Measurements from ENCODE around the gene FBN3. TPM values are rescaled to one million over a fixed set of nuclear protein-coding genes. Genes with fewer than 3 reads are reported as not detected.

The FBN3 gene
- polyA plus RNA-seq, 1 donor from 2014 or later = 52.7 TPM

DNA sequence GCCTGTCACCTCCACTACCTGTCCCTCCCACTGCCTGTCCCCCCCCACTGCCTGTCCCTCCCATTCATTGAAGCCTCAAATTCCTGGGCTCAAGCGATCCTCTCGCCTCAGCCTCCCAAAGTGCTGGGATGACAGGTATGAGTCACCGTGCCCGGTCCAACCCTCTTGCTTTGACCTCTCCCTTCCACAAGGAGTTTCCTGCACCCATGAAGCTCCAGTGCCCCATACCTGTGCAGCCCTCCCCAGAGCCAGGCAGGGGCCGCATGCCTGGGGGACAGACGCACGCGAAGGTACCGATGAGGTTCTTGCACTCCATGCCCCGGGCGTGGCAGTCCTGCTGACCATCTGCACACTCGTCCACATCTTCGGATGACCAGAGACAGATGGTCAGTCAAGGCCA lies 62.5 kb downstream of the FBN3 start:
- H3K9ac ChIP-seq (ENCODE audit: low read length) = no peak overlapping the region
- no peak overlapping the region for H3K4me3 ChIP-seq (ENCODE audit: low read length)
- no peaks in the 10 kb centered on the region for H3F3A ChIP-seq (ENCODE audit: insufficient read depth, low read length, poor library complexity, severe bottlenecking)
- no peak overlapping the region for H3K27ac ChIP-seq (ENCODE audit: low read length)
- TF ChIP-seq RAD21 (conservative IDR thresholded peaks at IDR 0.05) = no peak
- TF ChIP-seq EP300 (conservative IDR thresholded peaks at IDR 0.05; ENCODE audit: poor library complexity, severe bottlenecking) = no peak
- TF ChIP-seq EZH2 (IDR thresholded peaks at IDR 0.05; ENCODE audit: borderline replicate concordance, insufficient read depth, low read length, poor library complexity, severe bottlenecking) = no peak
- TF ChIP-seq, protein P1, sequence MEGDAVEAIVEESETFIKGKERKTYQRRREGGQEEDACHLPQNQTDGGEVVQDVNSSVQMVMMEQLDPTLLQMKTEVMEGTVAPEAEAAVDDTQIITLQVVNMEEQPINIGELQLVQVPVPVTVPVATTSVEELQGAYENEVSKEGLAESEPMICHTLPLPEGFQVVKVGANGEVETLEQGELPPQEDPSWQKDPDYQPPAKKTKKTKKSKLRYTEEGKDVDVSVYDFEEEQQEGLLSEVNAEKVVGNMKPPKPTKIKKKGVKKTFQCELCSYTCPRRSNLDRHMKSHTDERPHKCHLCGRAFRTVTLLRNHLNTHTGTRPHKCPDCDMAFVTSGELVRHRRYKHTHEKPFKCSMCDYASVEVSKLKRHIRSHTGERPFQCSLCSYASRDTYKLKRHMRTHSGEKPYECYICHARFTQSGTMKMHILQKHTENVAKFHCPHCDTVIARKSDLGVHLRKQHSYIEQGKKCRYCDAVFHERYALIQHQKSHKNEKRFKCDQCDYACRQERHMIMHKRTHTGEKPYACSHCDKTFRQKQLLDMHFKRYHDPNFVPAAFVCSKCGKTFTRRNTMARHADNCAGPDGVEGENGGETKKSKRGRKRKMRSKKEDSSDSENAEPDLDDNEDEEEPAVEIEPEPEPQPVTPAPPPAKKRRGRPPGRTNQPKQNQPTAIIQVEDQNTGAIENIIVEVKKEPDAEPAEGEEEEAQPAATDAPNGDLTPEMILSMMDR (IDR thresholded peaks at IDR 0.05; ENCODE audit: poor library complexity, severe bottlenecking) = no peak
- TF ChIP-seq SMC3 (conservative IDR thresholded peaks at IDR 0.05; ENCODE audit: poor library complexity) = no peak
- no peak for TF ChIP-seq TAF1 (IDR thresholded peaks at IDR 0.05; ENCODE audit: low read depth)
- TF ChIP-seq MXI1 (conservative IDR thresholded peaks at IDR 0.05; ENCODE audit: poor library complexity, severe bottlenecking) = no peak
- TF ChIP-seq, protein P2, sequence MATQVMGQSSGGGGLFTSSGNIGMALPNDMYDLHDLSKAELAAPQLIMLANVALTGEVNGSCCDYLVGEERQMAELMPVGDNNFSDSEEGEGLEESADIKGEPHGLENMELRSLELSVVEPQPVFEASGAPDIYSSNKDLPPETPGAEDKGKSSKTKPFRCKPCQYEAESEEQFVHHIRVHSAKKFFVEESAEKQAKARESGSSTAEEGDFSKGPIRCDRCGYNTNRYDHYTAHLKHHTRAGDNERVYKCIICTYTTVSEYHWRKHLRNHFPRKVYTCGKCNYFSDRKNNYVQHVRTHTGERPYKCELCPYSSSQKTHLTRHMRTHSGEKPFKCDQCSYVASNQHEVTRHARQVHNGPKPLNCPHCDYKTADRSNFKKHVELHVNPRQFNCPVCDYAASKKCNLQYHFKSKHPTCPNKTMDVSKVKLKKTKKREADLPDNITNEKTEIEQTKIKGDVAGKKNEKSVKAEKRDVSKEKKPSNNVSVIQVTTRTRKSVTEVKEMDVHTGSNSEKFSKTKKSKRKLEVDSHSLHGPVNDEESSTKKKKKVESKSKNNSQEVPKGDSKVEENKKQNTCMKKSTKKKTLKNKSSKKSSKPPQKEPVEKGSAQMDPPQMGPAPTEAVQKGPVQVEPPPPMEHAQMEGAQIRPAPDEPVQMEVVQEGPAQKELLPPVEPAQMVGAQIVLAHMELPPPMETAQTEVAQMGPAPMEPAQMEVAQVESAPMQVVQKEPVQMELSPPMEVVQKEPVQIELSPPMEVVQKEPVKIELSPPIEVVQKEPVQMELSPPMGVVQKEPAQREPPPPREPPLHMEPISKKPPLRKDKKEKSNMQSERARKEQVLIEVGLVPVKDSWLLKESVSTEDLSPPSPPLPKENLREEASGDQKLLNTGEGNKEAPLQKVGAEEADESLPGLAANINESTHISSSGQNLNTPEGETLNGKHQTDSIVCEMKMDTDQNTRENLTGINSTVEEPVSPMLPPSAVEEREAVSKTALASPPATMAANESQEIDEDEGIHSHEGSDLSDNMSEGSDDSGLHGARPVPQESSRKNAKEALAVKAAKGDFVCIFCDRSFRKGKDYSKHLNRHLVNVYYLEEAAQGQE (IDR thresholded peaks at IDR 0.05; ENCODE audit: borderline replicate concordance) = no peak
- TF ChIP-seq POLR2AphosphoS5 (IDR thresholded peaks at IDR 0.05) = no peak
- no peaks in the 10 kb centered on the region for H3K9me3 ChIP-seq (ENCODE audit: low read length)
- H3K79me2 ChIP-seq (replicated peaks; ENCODE audit: insufficient read depth, low read length) = no peaks in the 10 kb centered on the region
- no peaks in the 10 kb centered on the region for H4K20me1 ChIP-seq (ENCODE audit: insufficient read depth)
- no peak overlapping the region for H3K4me2 ChIP-seq (ENCODE audit: low read length)
- peaks cover 15% of the 10 kb centered on the region for H3K36me3 ChIP-seq (ENCODE audit: insufficient read depth, low read length)
- H2AFZ ChIP-seq (ENCODE audit: low read depth, low read length) = no peak overlapping the region
- no peaks in the 10 kb centered on the region for H3K9me2 ChIP-seq (ENCODE audit: insufficient read depth, low read length)
- no peaks in the 10 kb centered on the region for H3K27me3 ChIP-seq (ENCODE audit: insufficient read depth, low read depth, low read length)

DNA sequence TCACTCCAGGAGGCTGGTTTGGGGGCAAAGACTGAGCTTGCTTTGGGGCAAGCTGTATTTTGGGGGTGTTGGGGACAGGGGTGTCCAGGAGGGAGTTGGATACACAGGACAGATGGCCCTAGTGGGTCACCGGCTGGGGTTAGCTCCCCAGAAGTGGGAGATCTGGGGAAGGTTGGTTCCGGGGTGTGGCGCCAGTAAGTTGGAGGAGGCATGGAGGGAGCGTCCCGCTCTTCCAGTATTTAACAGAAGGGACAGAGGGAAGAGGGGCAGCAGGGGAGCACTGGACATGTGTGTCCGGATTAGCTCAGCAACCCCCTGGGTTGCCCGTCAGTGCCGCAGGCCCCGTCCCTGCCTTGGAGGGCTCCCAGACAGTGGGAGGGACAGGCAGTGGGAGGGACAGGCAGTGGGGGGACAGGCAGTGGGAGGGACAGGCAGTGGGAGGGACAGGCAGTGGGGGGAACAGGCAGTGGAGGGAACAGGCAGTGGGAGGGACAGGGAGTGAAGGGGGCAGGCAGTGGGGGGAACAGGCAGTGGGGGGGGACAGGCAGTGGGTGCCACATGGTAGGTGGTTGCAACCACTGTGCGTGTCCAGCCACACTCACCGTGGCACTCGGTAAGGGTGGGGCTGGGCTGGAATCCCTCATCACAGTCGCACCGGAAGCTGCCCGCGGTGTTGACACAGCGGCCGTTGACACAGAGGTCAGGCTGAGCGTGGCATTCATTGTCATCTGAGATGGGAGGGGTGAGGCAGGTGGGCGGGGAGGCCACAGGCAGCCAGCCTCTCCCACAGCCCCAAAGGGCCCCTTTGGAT lies 63.6 kb downstream of the FBN3 start:
- Histone ChIP-seq H3K79me2 (replicated peaks; ENCODE audit: insufficient read depth, low read length) (no peaks in the 10 kb centered on the region), H3K4me3 (ENCODE audit: low read length) (no peak overlapping the region), H3K9ac (ENCODE audit: low read length) (no peak overlapping the region), H3K36me3 (ENCODE audit: insufficient read depth, low read length) (peaks cover 15% of the 10 kb centered on the region), H3K27me3 (ENCODE audit: insufficient read depth, low read depth, low read length) (no peaks in the 10 kb centered on the region), H2AFZ (ENCODE audit: low read depth, low read length) (no peak overlapping the region), H3K9me3 (ENCODE audit: low read length) (no peaks in the 10 kb centered on the region), H3K27ac (ENCODE audit: low read length) (no peak overlapping the region), H4K20me1 (ENCODE audit: insufficient read depth) (no peaks in the 10 kb centered on the region), H3F3A (ENCODE audit: insufficient read depth, low read length, poor library complexity, severe bottlenecking) (no peaks in the 10 kb centered on the region), H3K4me2 (ENCODE audit: low read length) (no peak overlapping the region), H3K9me2 (ENCODE audit: insufficient read depth, low read length) (no peaks in the 10 kb centered on the region)
- TF ChIP-seq EP300 (conservative IDR thresholded peaks at IDR 0.05; ENCODE audit: poor library complexity, severe bottlenecking) = no peak
- TF ChIP-seq EZH2 (IDR thresholded peaks at IDR 0.05; ENCODE audit: borderline replicate concordance, insufficient read depth, low read length, poor library complexity, severe bottlenecking) = no peak
- TF ChIP-seq RAD21 (conservative IDR thresholded peaks at IDR 0.05) = no peak
- no peak for TF ChIP-seq POLR2AphosphoS5 (IDR thresholded peaks at IDR 0.05)
- TF ChIP-seq SMC3 (conservative IDR thresholded peaks at IDR 0.05; ENCODE audit: poor library complexity) = no peak

Measured in neural cell (in vitro differentiated cells).